ENCODE data around the gene PDZD4.

Gene PDZD4

GRCh38 chrX:153762626-153763173, 67.6 kb downstream of the PDZD4 start:
- TF ChIP-seq CTCF (IDR thresholded peaks at IDR 0.05; ENCODE audit: low read depth, low read length), result no peak
- in situ Hi-C loops (cut with HindIII; ENCODE audit: low sequenced_read_pairs), result no loop called here
- no peak for DNase-seq (ENCODE audit: low read depth, low spot score)
- no peak overlapping the region for H3K4me3 ChIP-seq (ENCODE audit: low read depth, low read length)

GRCh38 chrX:153761863-153762262, 68.5 kb downstream of the PDZD4 start:
- no peak for TF ChIP-seq CTCF (IDR thresholded peaks at IDR 0.05; ENCODE audit: low read depth, low read length)
- in situ Hi-C loops (cut with HindIII; ENCODE audit: low sequenced_read_pairs), result no loop called here
- DNase-seq (ENCODE audit: low read depth, low spot score), result no peak
- H3K4me3 ChIP-seq (ENCODE audit: low read depth, low read length), result no peak overlapping the region

GRCh38 chrX:153755136-153755535, 75.2 kb downstream of the PDZD4 start:
- no peak for TF ChIP-seq CTCF (IDR thresholded peaks at IDR 0.05; ENCODE audit: low read depth, low read length)
- H3K4me3 ChIP-seq (ENCODE audit: low read depth, low read length), result no peak overlapping the region
- in situ Hi-C loops (cut with HindIII; ENCODE audit: low sequenced_read_pairs), result no loop called here
- DNase-seq (ENCODE audit: low read depth, low spot score), result no peak
